ENCODE measurements around the gene TTC21A. TPM values are rescaled to one million over a fixed set of nuclear protein-coding genes. Genes with fewer than 3 reads are reported as not detected.
"Not testable (repeated sequence)": the region's sequence is repeated elsewhere in the genome, so short reads cannot be mapped to it uniquely, and the experiment has no call there.

TTC21A gene
- total RNA-seq, 6 donors from 2014 or later, result 7.4 to 52.4 (median 14.3) TPM

- ATAC-seq (ENCODE audit: low FRiP score in 2 of 2), result no peak
- WGBS, 2 donors, result 94 to 96% methylated on average over 4 of the region's 4 CpGs
Observed at GRCh38 chr3:39170461-39170860, 63.0 kb downstream of the TTC21A start.

GRCh38 chr3:39170877-39171276, 63.4 kb downstream of the TTC21A start:
- not testable (repeated sequence) for H3K36me3 ChIP-seq; H3K27ac ChIP-seq; H3K27me3 ChIP-seq; DNase-seq; H3K4me3 ChIP-seq; H3K9me3 ChIP-seq; ATAC-seq (ENCODE audit: low FRiP score in 2 of 2)
- peaks cover 14 to 22% (median 21%) of the 10 kb centered on the region in 4 donors for H3K4me1 ChIP-seq
- 91 to 94% methylated on average over 5 to 6 of the region's 6 CpGs for WGBS, 2 donors

More at GRCh38 chr3:39170461-39170860, 63.0 kb downstream of the TTC21A start:
- Histone ChIP-seq H3K27me3 (no peaks in the 10 kb centered on the region), H3K9me3 (no peaks in the 10 kb centered on the region), H3K4me1 (peaks cover 16 to 26% (median 21%) of the 10 kb centered on the region in 4 donors), H3K4me3 (no peak overlapping the region), H3K36me3 (no peaks in the 10 kb centered on the region), H3K27ac (no peak overlapping the region)
- no peak for DNase-seq
- no peak for TF ChIP-seq POLR2A (IDR thresholded peaks at IDR 0.05)
- TF ChIP-seq POLR2AphosphoS5 (IDR thresholded peaks at IDR 0.05), result no peak
- TF ChIP-seq EP300 (IDR thresholded peaks at IDR 0.05), result no peak
- TF ChIP-seq CTCF (IDR thresholded peaks at IDR 0.05), result no peak

DNA sequence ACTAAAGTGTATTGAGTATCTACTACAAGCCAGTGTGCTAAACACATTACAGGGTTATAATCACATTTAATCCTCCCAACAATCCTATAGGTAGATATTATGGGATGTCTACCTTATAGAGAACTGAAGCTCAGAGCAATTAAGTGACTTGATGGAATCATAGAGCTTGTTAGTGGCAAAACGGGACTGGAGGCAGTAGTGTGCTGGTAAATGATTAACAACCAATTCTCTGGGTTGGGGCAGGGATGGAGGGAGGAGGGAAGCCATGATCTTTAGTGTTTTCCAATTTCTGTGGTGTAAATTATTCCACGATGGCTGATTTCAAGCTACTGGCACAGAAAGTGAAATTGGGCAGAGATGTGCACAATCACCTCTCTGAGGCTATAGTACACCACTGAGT, 64.4 kb downstream of the TTC21A start:
- H3K4me3 ChIP-seq, result no peak overlapping the region
- no peaks in the 10 kb centered on the region for H3K9me3 ChIP-seq
- H3K36me3 ChIP-seq, result no peaks in the 10 kb centered on the region
- no peak for TF ChIP-seq EP300 (IDR thresholded peaks at IDR 0.05)
- TF ChIP-seq POLR2AphosphoS5 (IDR thresholded peaks at IDR 0.05), result no peak
- TF ChIP-seq CTCF (IDR thresholded peaks at IDR 0.05), result no peak
- no peak for TF ChIP-seq POLR2A (IDR thresholded peaks at IDR 0.05)
- ATAC-seq (ENCODE audit: low FRiP score in 2 of 2), result no peak
- no peak overlapping the region for H3K27ac ChIP-seq
- peaks cover 10 to 21% (median 16%) of the 10 kb centered on the region in 4 donors for H3K4me1 ChIP-seq
- WGBS, 2 donors, result 57 to 75% methylated on average over 2 of the region's 2 CpGs
- no peak for DNase-seq
- H3K27me3 ChIP-seq, result no peaks in the 10 kb centered on the region

DNA sequence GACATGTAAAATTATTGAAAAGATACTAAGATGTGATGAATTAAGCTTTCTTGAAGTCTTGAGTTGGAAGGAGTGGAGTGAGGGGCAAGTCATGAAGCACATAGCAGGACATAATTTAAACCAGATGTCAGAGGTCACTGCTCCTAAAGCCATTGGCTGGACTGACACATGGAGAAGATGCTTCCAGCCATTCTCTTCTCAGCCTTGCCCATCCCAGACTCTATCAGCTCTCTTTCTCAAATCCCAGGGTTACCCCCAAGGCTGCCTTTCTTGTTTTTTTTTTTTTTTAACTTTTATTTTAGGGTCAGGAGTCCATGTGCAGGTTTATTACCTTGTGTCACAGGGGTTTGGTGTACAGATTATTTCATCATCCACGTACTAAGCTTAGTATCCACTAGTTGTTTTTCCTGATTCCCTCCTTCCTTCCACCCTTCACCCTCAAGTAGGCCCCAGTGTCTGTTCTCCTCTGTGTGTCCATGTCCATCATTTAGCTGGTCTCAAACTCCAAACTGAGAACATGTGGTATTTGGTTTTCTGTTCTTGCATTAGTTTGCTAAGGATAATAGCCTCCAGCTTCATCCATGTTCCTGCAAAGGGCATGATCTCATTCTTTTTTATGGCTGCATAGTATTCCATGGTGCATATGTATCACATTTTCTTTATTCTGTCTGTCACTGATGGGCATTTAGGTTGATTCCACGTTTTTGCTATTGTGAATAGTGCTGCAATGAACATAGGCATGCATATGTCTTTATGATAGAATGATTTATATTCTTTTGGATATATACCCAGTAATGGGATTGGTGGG, 66.0 kb downstream of the TTC21A start:
- Histone ChIP-seq H3K36me3 (no peaks in the 10 kb centered on the region), H3K27ac (no peak overlapping the region), H3K4me3 (no peak overlapping the region), H3K9me3 (no peaks in the 10 kb centered on the region), H3K4me1 (peaks cover 14 to 18% (median 18%) of the 10 kb centered on the region in 4 donors), H3K27me3 (no peaks in the 10 kb centered on the region)
- no peak for TF ChIP-seq POLR2AphosphoS5 (IDR thresholded peaks at IDR 0.05)
- no peak for TF ChIP-seq POLR2A (IDR thresholded peaks at IDR 0.05)
- ATAC-seq (ENCODE audit: low FRiP score in 2 of 2) (no peak), DNase-seq (no peak)
- 76 to 90% methylated on average over 2 of the region's 2 CpGs for WGBS, 2 donors

GRCh38 chr3:39176025-39176714, 68.7 kb downstream of the TTC21A start:
- Histone ChIP-seq H3K9me3 (no peaks in the 10 kb centered on the region), H3K4me1 (peaks cover 38 to 44% (median 40%) of the 10 kb centered on the region in 4 donors), H3K4me3 (no peak overlapping the region), H3K36me3 (no peaks in the 10 kb centered on the region), H3K27ac (peak overlapping the region; percentile 87 to 94 (median 94)), H3K27me3 (no peaks in the 10 kb centered on the region)
- no peak for DNase-seq
- no peak for ATAC-seq (ENCODE audit: low FRiP score in 2 of 2)
- WGBS, 2 donors, result 89 to 93% methylated on average over 6 of the region's 6 CpGs
- TF ChIP-seq CTCF (IDR thresholded peaks at IDR 0.05) (no peak), POLR2AphosphoS5 (IDR thresholded peaks at IDR 0.05) (no peak), POLR2A (IDR thresholded peaks at IDR 0.05) (no peak), EP300 (IDR thresholded peaks at IDR 0.05) (no peak)
